NCI-H2196 (cell line): ENCODE data around the gene PLAAT5.
"Not testable (repeated sequence)": the region's sequence is repeated elsewhere in the genome, so short reads cannot be mapped to it uniquely, and the experiment has no call there.

Experiments
- DNase-seq: peaks from one replicate; lab custom pipeline; 2025; ENCODE audit not compliant: unreplicated experiment; lab: John Stamatoyannopoulos, UW

Gene PLAAT5

GRCh38 chr11:63488789-63489188 lies 2.2 kb downstream of the PLAAT5 start:
- no peak for DNase-seq

- DNase-seq = no peak
These were observed 5.2 kb downstream of the PLAAT5 start for GRCh38 chr11:63485777-63486176.

DNA sequence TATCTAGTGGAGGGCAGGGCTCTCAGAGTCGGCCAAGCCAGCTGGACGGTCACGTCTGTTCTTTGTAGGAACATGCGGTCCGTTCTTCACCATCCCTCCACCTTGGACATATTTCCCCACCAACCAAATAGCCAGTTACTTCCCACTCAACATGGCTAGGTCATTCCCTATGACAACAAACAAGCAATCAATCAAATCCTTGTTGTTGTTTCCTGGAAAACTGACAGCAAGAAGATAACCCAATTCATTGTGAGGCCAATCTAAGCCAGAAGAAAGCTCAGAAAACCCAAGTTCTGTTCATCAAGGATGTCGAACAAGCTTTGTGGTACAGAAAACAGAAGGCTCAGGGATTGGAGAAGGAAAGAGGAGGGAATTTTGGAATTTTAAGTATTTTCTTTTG lies 10.9 kb downstream of the PLAAT5 start:
- no peak for DNase-seq

- DNase-seq = peak; percentile 70
These were observed 12.1 kb downstream of the PLAAT5 start for GRCh38 chr11:63478896-63479295.

DNA sequence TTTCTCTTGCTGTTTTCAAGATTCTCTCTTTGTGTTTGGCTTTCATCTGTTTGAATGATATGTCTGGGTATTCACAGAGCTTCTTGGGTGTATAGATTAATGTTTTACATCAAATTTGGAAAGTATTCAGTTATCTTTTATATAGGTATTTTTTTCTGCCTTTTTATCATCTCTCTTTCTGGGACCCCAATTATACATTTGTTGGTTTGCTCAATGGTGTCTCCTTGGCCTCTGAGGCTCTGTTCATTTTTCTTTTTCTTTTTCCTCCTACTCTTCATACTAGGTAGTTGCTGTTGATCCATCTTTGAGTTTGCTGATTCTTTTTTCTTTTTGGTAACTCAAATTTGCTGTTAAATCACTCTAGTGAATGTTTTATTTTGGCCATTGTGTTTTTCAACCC lies 14.3 kb downstream of the PLAAT5 start:
- no peak for DNase-seq

DNA sequence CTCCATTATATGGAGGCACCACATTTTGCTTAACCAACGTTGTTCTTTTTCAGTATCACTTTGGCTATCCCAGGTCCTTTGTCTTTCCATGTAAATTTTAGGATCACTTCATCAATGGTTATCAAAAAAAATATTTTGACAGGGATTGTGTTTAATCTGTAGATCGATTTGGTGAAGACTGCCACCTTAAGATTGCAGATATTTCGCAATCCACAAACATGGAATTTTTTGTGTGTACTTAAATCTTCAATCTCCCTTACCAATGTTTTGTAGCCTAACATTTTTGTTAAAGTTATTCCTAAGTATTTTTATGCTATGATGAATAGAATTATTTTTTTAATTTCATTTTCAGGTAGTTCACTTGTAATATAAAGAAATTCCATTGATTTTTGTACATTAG lies 18.6 kb downstream of the PLAAT5 start:
- DNase-seq = no peak

- no peak for DNase-seq
These were observed 20.7 kb downstream of the PLAAT5 start for GRCh38 chr11:63470311-63470710.

- DNase-seq = no peak
These were observed 28.8 kb downstream of the PLAAT5 start for GRCh38 chr11:63462137-63462536.

DNA sequence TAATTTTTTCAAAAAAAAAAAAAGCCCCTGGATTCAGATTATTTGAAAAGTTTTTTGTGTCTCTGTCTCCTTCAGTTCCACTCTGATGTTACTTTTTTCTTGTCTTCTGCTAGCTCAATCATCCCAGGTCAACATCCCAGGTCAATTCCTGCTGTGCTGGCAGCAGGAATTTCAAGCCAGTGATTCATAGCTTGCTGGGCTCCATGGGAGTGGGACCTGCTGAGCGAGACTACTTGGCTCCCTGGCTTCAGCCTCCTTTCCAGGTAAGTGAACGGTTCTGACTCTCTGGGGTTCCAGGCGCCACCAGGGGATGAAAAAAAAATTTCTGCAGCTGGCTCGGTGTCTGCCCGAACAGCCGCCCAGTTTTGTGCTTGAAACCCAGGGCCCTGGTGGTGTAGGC lies 31.4 kb downstream of the PLAAT5 start:
- no peak for DNase-seq

DNA sequence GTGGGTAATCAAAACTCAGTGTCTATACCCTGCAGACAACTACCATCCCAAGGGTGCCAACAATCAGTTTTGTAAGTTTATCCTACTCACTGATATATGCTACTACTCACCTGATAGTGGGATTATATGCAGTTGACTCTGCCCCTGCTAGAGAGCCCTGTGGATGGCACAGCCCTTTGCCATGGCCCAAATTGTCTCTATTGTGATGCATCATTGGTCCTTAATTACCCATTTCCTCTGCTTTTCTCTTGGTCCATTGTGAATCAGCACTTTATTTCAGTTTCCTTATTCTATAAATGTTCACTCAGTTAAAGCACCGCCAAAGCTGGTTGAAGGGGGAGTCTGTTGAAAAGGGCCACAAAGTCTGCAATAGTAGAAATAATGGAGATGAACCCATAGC lies 42.3 kb downstream of the PLAAT5 start:
- no peak for DNase-seq

DNA sequence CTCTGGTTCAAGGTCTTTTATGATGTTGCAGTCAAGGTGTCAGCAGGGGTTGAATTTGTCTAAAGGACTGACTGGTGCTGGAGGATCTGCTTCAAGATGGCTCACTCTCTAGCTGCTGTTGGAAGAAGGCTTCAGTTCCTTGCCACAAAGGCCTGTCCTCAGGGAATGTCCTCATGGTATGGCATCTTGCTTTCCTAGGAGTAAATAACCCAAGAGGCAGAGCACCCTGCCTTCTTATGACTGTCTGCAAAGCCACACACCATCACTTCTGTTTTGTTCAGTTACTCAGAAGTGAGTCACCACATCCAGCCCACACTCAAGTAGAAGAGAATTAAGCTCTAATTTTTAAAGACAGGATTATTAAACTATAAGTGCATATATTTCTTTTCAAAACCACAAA lies 45.2 kb downstream of the PLAAT5 start:
- no peak for DNase-seq

DNA sequence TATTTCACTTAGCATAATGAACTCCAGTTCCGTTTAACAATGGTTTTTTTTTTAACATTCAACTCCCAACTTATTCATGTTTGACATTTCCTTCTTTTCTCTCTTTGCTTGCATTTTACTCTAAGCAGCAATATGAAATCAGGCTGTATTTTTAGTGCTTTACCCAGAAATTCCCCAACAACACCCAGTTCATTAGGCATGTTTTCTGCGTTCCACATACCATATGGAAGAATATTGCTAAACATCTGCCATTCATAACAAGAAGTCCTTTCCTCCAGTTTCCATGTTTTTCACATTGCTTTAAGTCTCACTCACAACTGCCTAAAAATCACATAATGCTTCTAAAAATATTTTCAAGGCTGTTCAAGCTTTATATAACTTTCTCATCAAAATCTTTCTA lies 45.8 kb downstream of the PLAAT5 start:
- DNase-seq = no peak

DNA sequence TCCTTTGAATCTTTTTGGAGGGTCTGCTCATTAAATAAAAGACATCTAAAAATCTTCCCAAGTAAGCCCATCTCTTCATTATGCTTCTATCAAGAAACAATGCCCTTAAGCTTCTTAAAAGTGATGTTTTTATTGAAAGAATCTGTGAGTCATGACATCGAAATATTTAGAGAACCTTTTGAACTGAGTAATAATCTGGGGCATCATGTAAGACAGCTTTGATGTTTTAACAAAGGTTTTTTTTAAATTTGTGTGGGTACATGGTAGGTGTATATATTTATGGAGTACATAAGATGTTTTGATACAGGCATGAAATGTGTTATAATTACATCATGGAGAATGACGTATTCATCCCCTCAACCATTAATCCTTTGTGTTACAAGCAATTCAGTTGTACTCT lies 46.8 kb downstream of the PLAAT5 start:
- no peak for DNase-seq

GRCh38 chr11:63443714-63444113 lies 47.3 kb downstream of the PLAAT5 start:
- no peak for DNase-seq

GRCh38 chr11:63435831-63436230 lies 55.1 kb downstream of the PLAAT5 start:
- not testable (repeated sequence) for DNase-seq

DNA sequence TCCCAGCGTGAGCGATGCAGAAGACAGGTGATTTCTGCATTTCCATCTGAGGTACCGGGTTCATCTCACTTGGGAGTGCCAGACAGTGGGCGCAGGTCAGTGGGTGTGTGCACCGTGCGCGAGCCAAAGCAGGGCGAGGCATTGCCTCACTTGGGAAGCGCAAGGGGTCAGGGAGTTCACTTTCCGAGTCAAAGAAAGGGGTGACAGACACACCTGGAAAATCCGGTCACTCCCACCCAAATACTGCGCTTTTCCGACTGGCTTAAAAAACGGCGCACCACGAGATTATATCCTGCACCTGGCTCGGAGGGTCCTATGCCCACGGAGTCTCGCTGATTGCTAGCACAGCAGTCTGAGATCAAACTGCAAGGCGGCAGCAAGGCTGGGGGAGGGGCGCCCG lies 55.6 kb downstream of the PLAAT5 start:
- not testable (repeated sequence) for DNase-seq

DNA sequence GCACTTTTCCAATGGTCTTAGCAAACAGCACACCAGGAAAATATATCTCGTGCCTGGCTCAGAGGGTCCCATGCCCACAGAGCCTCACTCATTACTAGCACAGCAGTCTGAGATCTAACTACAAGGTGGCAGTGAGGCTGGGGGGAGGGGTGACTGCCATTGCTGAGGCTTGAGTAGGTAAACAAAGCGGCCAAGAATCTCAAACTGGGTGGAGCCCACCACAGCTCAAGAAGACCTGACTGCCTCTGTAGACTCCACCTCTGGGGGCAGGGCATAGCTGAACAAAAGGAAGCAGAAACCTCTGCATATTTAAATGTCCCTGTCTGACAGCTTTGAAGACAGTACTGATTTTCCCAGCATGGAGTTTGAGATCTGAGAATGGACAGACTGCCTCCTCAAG lies 60.2 kb downstream of the PLAAT5 start:
- not testable (repeated sequence) for DNase-seq

DNA sequence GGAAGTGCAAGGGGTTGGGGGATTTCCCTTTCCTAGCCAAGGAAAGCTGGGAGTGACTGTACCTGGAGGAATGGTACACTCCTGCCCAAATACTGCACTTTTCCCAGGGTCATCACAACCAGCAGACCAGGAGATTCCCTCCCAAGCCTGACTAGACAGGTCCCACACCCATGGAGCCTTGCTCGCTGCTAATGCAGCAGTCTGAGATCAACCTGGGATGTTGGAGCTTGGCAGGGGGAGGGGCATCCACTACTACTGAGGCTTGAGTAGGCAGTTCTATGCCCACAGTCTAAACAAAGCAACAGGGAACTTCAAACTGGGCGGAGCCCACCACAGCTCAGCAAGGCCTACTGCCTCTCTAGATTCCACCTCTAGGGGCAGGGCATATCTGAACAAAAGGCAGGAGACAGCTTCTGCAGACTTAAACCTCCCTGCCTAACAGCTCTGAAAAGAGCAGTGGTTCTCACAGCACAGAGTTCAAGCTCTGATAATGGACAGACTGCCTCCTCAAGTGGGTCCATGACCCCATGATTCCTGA lies 62.9 kb downstream of the PLAAT5 start:
- no peak for DNase-seq

DNA sequence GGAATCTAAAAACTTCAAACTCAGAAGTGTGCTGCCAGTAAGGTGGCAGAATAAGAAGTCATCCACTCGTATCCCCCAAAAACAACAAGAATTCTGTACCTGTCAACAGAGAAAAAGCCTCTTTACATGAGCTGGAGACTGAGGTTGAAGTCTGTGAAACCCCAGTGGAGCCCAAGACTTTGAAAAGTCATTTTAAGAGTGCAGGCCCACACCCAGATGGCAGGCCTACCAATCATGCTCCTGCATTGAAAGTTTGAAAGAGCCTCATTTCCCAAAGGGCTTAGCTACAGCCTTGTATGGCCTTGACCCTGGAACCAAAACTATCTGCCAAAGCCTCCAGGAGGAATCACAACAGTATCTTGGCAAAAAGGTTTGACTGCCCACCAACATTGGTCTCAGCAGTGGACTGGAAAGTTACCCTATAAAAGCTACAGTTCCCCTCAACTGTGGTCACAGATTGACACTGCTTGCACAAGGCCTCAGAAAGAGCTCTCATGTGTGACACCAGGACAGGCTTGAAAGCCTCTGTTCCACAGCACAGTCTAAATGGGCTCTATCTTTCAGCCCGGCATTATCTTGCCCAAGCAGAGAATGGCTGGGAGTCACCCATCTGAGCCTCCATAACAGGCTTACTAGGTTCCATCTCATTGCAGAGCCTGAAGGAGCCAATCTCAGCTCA lies 73.7 kb downstream of the PLAAT5 start:
- DNase-seq = no peak
